LoVo (cell line): ENCODE data around the gene TERB1.
A peak's percentile ranks its signal among the peaks of the same experiment; 100 is the strongest.

ENCODE experiments used
- DNase-seq: peaks from one replicate; pipeline ENCODE4 v3.0.0-alpha.2; 2016; ENCODE audit warnings: low spot score

TERB1 gene

GRCh38 chr16:66801320-66802105 lies at the start of gene TERB1:
TSS of gene TERB1 (minus strand) at chr16:66801584. CDS start at chr16:66796798, 4,786 bp downstream.
- DNase-seq: no peak

GRCh38 chr16:66850115-66850815 lies 48.9 kb upstream of the TERB1 start:
- no peak for DNase-seq

- DNase-seq: no peak
These were observed 48.2 kb upstream of the TERB1 start for GRCh38 chr16:66849549-66849948.

DNA sequence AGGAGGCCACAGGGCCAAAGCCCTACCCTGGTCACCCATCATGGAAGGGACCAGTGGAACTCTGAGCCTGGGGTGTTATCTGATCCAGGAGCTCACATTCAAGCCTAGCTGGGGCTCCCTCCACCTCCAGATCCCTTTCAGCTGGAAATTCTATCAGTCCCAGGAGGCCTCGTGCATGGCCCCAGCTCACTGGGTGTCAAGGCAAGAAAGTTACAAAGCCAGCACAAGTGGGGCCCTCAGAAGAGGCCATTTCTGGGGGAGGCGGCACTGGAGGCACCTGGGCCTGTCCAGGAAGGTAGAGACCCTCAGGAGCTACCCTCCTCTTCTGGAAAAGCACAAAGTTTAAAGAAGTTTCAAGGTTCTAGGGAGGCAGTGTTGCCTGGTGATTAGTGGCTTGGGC lies 47.6 kb upstream of the TERB1 start:
- no peak for DNase-seq

DNA sequence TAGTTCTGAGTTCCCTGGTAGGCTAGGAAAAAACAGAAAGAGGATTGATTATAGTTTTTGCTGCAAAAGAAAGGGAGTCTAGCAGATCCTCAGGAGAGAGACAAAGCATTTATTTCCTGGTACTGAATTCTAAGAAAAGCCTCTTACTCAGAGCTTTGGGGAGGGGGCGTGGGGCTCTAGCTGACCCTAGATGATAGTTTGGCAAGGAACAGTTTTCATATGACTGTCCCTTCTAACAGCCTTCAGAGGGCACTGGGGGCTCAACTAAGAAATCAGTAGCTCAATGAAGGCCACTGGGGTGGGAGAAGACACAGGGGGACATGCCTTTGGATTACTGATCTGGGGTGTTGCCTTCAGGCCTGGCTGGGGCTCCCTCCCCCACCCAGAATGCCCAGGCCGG lies 46.8 kb upstream of the TERB1 start:
- no peak for DNase-seq

DNA sequence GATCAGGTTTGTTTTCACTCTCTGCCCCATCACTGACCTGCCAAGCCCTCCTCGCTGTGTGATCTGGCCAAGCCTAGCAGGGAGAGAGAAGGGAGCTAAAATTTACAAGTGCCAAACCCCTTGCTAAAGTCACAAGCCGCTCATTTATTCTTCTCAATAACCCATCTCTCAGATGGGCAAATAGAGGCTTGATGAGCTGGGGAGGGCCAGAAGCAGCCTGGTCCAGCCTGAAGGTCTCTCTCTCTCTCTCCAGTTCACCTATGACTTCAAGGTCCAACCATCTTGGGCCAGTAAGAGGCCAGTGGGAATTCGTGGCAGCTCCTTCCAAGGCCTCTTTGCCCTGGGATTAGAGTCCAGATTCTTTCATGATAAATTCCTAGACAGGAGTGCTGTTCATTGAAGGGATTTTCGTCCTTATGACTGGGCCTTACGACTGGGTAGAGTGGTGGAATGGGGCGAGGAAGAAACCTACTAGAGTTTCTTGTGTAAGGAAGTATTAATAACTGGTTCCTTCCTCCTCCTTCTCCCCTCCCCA lies 46.2 kb upstream of the TERB1 start:
- DNase-seq: no peak

- no peak for DNase-seq
These were observed 45.4 kb upstream of the TERB1 start for GRCh38 chr16:66846831-66847230.

DNA sequence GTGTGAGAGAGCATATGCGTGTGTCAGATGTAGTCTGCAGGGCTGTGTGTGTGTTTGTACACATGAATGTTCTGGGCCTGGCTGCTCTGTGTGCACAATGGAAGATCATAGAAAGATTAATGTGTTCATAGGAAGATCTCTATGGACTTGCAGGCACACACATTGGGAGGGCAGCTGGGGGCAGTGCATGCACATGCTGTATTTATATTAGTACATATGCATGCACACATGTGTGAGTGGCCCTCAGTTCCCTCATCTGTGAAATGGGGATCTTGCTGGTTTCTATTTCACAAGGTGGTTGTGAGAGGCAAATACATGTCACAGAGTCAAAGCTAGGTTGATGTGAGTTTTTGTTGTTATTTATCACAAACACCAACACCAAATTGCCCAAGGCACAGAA lies 44.9 kb upstream of the TERB1 start:
- no peak for DNase-seq

GRCh38 chr16:66845791-66846221 lies 44.4 kb upstream of the TERB1 start:
- no peak for DNase-seq

DNA sequence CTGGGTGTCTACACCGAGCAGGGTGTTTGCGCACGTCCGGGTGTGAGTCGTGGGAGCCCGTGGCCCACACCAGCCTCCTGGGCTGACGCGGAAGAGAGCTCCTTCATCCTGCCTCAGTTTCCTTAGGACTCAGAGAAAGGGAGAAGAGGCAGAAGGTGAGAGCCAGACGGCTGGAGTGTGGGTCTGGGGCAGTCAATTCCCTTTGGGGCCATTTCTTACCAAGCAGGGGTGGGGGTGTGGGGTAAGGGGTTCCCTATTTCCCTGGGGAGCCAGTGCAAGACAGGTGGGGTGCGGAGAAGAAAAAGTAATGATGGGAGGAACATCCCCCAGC lies 43.7 kb upstream of the TERB1 start:
- no peak for DNase-seq

GRCh38 chr16:66844342-66845079 lies 43.1 kb upstream of the TERB1 start, which contains the start of gene CA7:
TSS of gene CA7 (plus strand) at chr16:66844414. CDS start at chr16:66844488, 74 bp downstream.
- no peak for DNase-seq

DNA sequence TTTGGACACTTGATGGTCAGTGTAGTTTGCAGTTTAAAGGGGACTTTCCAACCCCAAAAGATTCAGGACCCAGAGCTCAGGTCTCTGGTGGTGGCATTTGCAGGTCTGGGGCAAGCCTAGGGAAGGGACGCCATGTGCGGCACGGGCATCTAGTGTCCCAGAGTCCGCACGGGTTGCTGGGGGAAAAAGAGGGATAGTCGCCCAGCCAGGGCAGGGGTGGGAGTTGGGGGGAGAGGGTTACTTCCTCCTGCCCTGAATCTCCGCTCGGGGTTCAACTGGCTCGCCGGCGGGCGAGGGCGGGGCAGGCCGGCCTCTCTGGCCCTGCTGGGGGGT lies 42.6 kb upstream of the TERB1 start:
- no peak for DNase-seq

DNA sequence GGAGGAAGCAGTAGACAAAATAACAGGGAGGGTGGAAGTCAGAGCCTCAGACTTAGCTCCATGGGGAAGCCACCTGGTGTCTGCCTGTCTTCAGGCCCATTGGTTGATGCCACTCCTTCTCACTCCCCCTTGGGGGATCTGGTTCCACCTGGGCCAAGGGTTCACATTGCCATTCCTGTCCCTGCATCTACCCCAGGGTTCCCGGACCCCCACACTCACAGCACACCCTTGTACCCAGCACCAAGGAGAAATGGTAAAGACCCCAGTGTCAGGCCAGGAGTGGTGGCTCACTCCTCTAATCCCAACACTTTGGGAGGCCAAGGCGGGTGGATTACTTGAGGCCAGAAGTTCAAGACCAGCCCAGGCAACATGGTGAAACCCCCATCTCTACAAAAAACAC lies 41.8 kb upstream of the TERB1 start:
- no peak for DNase-seq

GRCh38 chr16:66842765-66843164 lies 41.4 kb upstream of the TERB1 start:
- DNase-seq: no peak

- DNase-seq: no peak
These were observed 40.0 kb upstream of the TERB1 start for GRCh38 chr16:66841366-66841765.

DNA sequence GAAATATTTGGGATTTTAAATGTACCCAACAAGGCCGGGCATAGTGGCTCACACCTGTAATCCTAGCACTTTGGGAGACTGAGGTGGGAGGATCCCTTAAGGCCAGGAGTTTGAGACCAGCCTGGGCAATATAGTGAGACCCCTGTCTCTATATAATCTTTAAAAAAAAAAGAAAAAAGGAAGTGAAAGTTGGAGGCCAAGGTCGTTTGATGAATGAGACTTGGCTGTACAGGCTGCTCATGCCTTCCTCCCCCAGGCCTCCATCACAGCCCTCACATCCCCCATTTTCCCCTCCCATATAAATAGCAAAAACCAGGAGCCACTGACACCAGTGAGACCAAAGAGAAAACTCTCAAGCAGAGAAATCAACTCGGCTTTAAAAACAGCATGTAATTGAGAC lies 39.5 kb upstream of the TERB1 start:
- no peak for DNase-seq

DNA sequence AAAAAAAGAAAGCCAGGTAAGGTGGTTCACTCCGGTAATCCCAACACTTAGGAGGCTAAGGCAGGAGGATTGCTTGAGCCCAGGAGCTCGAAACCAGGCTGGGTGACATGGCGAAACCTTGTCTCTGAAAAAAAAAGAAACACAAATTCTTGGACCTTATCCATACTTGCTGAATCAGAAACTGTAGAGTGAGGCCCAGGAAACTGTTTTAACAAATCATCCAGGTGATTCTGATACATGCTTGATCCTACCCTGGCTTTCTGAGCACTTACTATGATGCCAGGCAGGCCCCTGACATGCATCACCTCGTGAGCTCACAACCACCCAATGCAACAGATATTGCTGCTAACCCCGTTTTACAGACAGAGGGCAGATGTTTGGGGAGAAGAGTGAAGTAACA lies 33.4 kb upstream of the TERB1 start:
- no peak for DNase-seq

DNA sequence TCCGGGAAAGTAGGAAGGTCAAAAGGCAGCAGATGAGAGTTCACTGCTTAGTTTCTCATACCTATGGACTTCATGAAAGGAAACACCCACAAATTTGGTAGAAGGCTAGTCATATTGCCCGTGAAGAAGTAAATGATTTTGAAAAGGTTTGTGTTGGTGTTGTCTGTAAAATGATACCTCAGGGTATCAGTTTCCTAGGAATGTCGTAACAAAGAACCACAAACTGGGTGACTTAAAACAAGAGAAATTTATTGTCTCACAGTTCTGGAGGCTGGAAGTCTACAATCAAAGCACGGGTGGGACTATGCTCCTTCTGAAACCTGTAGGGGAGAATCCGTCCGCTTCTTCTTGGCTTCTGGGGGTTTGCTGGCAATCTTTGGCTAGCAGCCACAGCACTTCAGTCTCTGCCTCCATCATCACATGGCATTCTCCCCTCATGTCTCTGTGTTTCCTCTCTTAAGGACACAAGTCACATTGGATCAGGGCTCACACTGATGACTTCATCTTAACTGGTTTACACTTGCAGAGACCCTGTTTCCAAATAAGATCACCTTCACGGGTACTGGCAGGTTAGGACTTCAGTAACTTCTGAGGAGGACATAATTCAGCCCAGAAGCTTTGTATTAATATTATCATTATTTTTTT lies 31.4 kb upstream of the TERB1 start:
- DNase-seq: peak; percentile 9

DNA sequence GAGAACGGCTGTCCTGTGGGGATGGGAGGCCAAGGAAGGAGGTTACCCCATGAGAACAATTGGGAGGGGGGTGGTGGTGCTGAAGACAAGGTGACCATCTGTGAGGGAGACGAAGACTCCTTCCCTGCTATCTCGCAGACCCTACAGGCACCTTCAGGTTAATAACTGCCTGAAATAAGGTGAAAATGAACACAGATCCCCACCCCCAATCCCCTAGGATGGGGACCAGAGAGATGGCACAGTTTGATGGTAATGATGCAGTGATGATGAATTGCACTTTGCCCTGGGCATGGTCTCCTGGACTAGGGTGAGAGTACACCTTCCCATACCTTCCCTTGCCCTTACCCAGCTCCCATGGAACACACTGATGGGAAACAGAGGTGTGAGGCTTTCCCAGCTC lies 30.8 kb upstream of the TERB1 start:
- DNase-seq: no peak

DNA sequence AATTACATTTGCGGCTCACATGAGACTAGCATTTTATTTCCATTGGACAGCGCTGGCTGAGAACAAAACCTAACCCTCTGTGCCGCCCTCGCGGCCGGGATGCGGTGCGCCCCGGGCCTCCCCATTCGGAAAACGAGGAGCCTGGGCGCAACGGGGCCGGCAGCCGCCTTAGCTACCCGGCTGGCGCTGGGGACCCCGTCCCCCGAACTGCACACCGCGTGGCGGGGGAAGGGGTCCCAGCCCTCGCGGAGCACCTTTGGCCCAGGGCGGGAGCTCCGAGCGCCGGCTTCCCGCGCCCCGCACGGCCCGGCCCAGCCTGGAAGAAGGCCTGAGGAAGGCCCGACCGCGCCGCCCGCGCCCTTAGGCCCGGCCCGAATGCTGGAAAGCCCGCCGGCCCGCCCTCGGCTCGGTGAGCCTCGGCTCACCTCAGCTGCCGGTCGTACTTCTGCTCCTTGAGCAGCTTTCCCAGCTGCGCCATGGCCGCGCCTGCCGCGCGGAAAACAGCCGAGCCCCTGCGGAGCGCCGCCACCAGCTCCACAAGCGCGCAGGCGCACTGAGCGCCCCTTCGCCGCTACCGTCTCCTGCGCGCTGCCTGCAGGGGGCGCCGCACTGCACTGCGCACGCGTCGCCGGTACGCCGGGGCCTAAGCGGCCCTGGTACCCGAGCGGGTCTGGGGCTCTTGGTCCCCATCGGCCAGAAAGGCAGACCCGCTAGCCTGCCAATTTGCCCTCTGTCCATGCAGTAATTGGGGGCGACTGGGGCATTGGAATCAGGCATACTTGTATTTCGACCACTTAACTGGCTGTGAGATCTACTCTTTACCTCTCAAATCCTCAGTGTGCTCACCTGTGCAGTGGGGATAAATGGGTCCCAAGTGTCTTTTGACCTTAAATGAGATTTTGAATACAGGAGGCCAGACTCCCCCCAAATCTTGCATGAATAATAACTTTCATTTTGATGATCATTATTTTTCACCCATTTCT lies 29.3 kb upstream of the TERB1 start, which contains the start of gene NAE1:
Gene NAE1, minus strand, starts transcription at position 555 of the 983 bp plus-strand sequence. Its CDS starts 77 bp downstream, at position 478.
- DNase-seq: peak; percentile 94

DNA sequence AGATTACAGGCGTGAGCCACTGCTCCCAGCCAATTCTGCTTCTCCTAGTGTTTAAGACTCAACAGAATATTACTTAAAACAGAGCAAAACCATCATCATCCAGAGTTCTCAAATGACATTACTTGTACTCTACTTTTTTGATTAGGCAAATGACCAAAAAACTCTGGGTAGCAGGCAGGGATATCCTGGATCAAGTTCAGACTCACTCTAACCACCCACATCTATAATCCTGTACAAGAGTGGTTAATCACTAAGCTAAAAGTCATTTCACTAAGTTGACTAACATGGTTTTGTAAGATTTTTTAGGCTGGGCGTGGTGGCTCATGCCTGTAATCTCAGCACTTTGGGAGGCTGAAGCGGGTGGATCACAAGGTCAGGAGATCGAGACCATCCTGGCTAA lies 22.6 kb upstream of the TERB1 start:
- no peak for DNase-seq
